Activated naive CD4-positive, alpha-beta T cell treated with anti-CD3 and anti-CD28 coated beads, Interleukin-2, amount 50 U/mL, for 16 hours (primary cell): ENCODE results near the gene MALAT1.
"Not testable (repeated sequence)": the region's sequence is repeated elsewhere in the genome, so short reads cannot be mapped to it uniquely, and the experiment has no call there.

Source experiments
- DNase-seq: peaks from one replicate; pipeline ENCODE4 v3.0.0-alpha.2; 2020

The MALAT1 gene

DNA sequence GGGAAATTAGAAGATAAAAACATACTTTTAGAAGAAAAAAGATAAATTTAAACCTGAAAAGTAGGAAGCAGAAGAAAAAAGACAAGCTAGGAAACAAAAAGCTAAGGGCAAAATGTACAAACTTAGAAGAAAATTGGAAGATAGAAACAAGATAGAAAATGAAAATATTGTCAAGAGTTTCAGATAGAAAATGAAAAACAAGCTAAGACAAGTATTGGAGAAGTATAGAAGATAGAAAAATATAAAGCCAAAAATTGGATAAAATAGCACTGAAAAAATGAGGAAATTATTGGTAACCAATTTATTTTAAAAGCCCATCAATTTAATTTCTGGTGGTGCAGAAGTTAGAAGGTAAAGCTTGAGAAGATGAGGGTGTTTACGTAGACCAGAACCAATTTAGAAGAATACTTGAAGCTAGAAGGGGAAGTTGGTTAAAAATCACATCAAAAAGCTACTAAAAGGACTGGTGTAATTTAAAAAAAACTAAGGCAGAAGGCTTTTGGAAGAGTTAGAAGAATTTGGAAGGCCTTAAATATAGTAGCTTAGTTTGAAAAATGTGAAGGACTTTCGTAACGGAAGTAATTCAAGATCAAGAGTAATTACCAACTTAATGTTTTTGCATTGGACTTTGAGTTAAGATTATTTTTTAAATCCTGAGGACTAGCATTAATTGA, 1.0 kb downstream of the MALAT1 start:
- no peak for DNase-seq

DNA sequence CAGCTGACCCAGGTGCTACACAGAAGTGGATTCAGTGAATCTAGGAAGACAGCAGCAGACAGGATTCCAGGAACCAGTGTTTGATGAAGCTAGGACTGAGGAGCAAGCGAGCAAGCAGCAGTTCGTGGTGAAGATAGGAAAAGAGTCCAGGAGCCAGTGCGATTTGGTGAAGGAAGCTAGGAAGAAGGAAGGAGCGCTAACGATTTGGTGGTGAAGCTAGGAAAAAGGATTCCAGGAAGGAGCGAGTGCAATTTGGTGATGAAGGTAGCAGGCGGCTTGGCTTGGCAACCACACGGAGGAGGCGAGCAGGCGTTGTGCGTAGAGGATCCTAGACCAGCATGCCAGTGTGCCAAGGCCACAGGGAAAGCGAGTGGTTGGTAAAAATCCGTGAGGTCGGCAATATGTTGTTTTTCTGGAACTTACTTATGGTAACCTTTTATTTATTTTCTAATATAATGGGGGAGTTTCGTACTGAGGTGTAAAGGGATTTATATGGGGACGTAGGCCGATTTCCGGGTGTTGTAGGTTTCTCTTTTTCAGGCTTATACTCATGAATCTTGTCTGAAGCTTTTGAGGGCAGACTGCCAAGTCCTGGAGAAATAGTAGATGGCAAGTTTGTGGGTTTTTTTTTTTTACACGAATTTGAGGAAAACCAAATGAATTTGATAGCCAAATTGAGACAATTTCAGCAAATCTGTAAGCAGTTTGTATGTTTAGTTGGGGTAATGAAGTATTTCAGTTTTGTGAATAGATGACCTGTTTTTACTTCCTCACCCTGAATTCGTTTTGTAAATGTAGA, 1.7 kb downstream of the MALAT1 start:
- DNase-seq: peak; percentile 49

DNA sequence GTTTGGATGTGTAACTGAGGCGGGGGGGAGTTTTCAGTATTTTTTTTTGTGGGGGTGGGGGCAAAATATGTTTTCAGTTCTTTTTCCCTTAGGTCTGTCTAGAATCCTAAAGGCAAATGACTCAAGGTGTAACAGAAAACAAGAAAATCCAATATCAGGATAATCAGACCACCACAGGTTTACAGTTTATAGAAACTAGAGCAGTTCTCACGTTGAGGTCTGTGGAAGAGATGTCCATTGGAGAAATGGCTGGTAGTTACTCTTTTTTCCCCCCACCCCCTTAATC, 2.3 kb downstream of the MALAT1 start:
- no peak for DNase-seq

DNA sequence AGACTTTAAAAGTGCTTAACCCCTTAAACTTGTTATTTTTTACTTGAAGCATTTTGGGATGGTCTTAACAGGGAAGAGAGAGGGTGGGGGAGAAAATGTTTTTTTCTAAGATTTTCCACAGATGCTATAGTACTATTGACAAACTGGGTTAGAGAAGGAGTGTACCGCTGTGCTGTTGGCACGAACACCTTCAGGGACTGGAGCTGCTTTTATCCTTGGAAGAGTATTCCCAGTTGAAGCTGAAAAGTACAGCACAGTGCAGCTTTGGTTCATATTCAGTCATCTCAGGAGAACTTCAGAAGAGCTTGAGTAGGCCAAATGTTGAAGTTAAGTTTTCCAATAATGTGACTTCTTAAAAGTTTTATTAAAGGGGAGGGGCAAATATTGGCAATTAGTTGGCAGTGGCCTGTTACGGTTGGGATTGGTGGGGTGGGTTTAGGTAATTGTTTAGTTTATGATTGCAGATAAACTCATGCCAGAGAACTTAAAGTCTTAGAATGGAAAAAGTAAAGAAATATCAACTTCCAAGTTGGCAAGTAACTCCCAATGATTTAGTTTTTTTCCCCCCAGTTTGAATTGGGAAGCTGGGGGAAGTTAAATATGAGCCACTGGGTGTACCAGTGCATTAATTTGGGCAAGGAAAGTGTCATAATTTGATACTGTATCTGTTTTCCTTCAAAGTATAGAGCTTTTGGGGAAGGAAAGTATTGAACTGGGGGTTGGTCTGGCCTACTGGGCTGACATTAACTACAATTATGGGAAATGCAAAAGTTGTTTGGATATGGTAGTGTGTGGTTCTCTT, 2.8 kb downstream of the MALAT1 start:
- no peak for DNase-seq

DNA sequence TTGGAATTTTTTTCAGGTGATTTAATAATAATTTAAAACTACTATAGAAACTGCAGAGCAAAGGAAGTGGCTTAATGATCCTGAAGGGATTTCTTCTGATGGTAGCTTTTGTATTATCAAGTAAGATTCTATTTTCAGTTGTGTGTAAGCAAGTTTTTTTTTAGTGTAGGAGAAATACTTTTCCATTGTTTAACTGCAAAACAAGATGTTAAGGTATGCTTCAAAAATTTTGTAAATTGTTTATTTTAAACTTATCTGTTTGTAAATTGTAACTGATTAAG, 3.4 kb downstream of the MALAT1 start:
- DNase-seq: no peak

DNA sequence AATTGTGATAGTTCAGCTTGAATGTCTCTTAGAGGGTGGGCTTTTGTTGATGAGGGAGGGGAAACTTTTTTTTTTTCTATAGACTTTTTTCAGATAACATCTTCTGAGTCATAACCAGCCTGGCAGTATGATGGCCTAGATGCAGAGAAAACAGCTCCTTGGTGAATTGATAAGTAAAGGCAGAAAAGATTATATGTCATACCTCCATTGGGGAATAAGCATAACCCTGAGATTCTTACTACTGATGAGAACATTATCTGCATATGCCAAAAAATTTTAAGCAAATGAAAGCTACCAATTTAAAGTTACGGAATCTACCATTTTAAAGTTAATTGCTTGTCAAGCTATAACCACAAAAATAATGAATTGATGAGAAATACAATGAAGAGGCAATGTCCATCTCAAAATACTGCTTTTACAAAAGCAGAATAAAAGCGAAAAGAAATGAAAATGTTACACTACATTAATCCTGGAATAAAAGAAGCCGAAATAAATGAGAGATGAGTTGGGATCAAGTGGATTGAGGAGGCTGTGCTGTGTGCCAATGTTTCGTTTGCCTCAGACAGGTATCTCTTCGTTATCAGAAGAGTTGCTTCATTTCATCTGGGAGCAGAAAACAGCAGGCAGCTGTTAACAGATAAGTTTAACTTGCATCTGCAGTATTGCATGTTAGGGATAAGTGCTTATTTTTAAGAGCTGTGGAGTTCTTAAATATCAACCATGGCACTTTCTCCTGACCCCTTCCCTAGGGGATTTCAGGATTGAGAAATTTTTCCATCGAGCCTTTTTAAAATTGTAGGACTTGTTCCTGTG, 3.9 kb downstream of the MALAT1 start:
- no peak for DNase-seq

DNA sequence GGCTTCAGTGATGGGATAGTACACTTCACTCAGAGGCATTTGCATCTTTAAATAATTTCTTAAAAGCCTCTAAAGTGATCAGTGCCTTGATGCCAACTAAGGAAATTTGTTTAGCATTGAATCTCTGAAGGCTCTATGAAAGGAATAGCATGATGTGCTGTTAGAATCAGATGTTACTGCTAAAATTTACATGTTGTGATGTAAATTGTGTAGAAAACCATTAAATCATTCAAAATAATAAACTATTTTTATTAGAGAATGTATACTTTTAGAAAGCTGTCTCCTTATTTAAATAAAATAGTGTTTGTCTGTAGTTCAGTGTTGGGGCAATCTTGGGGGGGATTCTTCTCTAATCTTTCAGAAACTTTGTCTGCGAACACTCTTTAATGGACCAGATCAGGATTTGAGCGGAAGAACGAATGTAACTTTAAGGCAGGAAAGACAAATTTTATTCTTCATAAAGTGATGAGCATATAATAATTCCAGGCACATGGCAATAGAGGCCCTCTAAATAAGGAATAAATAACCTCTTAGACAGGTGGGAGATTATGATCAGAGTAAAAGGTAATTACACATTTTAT, 4.6 kb downstream of the MALAT1 start:
- DNase-seq: no peak

DNA sequence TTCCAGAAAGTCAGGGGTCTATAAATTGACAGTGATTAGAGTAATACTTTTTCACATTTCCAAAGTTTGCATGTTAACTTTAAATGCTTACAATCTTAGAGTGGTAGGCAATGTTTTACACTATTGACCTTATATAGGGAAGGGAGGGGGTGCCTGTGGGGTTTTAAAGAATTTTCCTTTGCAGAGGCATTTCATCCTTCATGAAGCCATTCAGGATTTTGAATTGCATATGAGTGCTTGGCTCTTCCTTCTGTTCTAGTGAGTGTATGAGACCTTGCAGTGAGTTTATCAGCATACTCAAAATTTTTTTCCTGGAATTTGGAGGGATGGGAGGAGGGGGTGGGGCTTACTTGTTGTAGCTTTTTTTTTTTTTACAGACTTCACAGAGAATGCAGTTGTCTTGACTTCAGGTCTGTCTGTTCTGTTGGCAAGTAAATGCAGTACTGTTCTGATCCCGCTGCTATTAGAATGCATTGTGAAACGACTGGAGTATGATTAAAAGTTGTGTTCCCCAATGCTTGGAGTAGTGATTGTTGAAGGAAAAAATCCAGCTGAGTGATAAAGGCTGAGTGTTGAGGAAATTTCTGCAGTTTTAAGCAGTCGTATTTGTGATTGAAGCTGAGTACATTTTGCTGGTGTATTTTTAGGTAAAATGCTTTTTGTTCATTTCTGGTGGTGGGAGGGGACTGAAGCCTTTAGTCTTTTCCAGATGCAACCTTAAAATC, 5.3 kb downstream of the MALAT1 start:
- no peak for DNase-seq

DNA sequence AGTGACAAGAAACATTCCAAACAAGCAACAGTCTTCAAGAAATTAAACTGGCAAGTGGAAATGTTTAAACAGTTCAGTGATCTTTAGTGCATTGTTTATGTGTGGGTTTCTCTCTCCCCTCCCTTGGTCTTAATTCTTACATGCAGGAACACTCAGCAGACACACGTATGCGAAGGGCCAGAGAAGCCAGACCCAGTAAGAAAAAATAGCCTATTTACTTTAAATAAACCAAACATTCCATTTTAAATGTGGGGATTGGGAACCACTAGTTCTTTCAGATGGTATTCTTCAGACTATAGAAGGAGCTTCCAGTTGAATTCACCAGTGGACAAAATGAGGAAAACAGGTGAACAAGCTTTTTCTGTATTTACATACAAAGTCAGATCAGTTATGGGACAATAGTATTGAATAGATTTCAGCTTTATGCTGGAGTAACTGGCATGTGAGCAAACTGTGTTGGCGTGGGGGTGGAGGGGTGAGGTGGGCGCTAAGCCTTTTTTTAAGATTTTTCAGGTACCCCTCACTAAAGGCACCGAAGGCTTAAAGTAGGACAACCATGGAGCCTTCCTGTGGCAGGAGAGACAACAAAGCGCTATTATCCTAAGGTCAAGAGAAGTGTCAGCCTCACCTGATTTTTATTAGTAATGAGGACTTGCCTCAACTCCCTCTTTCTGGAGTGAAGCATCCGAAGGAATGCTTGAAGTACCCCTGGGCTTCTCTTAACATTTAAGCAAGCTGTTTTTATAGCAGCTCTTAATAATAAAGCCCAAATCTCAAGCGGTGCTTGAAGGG, 6.0 kb downstream of the MALAT1 start:
- no peak for DNase-seq

DNA sequence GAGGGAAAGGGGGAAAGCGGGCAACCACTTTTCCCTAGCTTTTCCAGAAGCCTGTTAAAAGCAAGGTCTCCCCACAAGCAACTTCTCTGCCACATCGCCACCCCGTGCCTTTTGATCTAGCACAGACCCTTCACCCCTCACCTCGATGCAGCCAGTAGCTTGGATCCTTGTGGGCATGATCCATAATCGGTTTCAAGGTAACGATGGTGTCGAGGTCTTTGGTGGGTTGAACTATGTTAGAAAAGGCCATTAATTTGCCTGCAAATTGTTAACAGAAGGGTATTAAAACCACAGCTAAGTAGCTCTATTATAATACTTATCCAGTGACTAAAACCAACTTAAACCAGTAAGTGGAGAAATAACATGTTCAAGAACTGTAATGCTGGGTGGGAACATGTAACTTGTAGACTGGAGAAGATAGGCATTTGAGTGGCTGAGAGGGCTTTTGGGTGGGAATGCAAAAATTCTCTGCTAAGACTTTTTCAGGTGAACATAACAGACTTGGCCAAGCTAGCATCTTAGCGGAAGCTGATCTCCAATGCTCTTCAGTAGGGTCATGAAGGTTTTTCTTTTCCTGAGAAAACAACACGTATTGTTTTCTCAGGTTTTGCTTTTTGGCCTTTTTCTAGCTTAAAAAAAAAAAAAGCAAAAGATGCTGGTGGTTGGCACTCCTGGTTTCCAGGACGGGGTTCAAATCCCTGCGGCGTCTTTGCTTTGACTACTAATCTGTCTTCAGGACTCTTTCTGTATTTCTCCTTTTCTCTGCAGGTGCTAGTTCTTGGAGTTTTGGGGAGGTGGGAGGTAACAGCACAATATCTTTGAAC, 6.8 kb downstream of the MALAT1 start:
- DNase-seq: no peak

DNA sequence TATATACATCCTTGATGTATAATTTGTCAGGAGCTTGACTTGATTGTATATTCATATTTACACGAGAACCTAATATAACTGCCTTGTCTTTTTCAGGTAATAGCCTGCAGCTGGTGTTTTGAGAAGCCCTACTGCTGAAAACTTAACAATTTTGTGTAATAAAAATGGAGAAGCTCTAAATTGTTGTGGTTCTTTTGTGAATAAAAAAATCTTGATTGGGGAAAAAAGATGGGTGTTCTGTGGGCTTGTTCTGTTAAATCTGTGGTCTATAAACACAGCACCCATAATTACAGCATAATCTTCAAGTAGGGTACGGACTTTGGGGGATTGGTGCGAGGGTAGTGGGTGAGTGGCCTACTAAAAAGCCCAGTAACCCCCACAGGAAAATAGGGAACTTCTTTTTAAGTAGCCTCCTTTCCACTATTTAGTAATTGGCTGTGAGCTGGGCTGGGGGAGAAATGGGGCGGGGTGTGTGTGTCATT, 7.5 kb downstream of the MALAT1 start:
- no peak for DNase-seq

DNA sequence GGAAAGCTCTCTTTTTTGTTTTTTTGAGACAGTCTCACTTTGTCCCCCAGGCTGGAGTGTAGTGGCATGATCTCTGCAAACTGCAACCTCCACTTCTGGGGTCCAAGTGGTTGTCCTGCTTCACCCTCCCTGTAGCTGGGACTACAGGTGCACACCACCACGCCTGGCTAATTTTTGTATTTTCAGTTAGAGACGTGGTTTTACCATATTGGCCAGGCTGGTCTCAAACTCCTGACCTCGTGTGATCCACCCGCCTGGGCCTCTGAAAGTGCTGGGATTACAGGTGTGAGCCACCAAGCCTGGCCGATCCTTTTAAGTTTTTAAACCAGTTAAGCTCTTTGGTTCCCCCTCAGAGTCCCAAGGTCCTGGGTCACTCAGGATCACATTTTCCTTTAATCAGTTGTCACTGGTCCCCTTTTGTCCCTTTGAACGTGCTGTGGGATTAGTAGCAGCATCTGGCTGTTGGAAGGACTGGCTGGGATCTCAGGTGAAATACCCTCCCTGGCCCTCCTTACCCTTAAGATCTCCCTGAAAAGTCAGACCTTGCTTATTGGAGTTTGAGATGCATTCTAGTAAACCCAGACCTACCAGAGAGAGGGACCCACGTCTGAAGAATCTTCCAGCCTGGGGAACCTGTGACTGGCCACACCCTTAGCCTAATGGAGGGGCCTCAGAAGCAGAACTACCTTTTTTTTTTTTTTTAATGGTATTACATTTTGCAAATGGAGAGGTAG, 8.1 kb downstream of the MALAT1 start:
- DNase-seq: peak; percentile 41

DNA sequence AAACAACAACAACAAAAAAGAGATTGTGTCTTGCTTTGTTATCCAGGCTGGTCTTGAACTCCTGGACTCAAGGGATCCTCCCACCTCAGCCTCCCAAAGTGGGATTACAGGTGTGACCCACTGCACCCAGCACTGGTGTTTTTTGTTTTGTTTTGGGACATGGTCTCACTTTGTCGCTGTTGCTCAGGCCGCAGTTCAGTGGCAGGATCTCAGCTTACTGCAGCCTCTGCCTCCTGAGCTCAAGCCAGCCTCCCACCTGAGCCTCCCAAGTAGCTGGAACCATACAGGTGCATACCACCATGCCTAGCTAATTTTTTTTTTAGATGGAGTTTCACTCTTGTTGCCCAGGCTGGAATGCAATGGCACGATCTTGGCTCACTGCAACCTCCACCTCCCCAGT, 13.5 kb downstream of the MALAT1 start:
- DNase-seq: not testable (repeated sequence)

DNA sequence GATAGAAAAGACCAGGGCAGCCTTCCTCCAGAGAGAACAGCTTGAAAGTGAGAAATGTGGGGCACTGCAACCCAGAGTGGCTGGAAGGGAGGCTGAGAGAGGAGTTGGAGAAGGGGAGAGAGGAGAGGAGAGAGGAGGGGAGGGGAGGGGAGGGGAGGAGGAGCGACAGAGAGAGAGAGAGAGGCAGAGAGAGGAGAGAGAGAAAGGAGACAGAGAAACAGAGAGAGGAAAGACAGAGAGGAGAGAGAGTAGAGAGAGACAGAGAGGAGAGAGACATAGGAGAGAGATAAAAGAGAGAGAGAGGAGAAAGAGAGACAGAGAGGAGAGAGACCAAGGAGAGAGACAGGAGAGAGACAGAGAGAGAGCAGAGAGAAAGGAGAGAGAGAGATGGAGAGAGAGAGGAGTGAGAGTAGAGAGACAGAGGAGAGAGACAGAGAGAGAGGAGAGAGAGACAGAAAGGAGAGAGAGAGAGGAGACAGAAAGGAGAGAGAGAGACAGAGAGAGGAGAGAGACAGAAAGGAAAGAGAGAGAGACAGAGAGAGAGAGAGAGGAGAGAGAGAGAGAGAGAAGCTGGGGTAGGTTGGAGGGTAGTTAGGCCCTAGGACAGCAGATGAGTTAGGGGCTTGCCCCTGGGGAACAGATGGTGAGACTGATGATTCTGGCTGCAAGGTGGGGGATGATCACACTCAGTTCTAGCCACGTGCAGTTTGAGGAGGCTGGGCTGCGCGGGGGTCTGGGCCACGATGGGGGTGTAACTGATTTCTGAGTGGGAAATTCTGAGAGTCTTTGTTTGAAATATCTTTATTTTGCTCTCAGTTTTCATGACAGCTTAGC, 17.5 kb downstream of the MALAT1 start:
- DNase-seq: no peak

DNA sequence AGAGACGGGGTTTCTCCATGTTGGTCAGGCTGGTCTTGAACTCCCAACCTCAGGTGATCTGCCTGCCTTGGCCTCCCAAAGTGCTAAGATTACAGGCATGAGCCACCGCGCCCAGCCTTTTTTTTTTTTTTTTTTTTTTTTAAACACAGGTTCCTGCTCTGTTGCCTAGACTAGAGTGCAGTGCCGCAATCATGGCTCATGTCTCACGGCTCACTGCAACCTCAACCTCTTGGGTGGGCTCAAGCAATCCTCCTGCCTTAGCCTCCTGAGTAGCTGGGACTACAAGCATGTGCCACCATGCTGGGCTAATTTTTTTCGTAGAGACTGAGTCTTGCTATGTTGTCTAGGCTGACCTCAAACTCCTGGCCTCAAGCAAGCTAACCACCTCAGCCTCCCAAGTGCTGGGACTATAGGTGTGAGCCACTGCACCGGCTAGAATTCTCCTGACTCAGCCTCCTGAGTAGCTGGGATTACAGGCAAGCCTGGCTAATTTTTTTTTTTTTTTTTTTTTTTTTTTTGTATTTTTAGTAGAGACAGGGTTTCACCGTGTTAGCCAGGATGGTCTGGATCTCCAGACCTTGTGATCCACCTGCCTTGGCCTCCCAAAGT, 20.2 kb downstream of the MALAT1 start:
- DNase-seq: not testable (repeated sequence)

DNA sequence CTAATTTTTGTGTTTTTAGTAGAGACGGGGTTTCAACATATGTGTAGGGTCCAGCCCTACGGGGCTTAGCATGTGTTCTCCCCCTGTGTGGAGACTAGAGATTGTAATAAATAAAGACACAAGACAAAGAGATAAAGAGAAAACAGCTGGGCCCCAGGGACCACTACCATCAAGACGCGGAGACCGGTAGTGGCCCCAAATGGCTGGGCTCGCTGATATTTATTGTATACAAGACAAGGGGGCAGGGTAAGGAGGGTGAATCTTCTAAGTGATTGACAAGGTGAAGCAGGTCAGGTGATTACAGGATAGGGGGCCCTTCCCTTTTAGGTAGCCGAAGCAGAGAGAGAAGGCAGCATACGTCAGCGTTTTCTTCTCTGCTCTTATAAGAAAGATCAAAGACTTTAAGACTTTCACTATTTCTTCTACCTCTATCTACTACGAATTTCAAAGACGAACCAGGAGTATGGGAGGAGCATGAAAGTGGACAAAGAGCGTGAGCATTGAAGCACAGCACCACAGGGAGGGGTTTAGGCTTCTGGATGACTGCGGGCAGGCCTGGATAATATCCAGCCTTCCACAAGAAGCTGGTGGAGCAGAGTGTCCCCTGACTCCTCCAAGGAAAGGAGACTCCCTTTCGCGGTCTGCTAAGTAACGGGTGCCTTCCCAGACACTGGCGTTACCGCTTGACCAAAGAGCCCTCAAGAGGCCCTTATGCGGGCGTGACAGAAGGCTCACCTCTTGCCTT, 23.1 kb downstream of the MALAT1 start:
- not testable (repeated sequence) for DNase-seq
